BJ (cell line): ENCODE results near the gene RNF181. TPM values are rescaled to one million over a fixed set of nuclear protein-coding genes. Genes with fewer than 3 reads are reported as not detected.

Source experiments
- CTCF ChIA-PET: fragments of 350-600 bp; formaldehyde crosslinking; extraction: SDS; loops from one replicate; lab custom pipeline; 2021; ENCODE audit warnings: antibody characterized with exemption, inconsistent platforms; lab: Yijun Ruan, JAX
- POLR2A ChIA-PET: fragments of 300-600 bp; sonication (Branson Sonifier 250); formaldehyde crosslinking; extraction: SDS; loops from one replicate; lab custom pipeline; 2021; ENCODE audit warnings: antibody characterized with exemption; lab: Charles Lee
- DNase-seq: peaks from one replicate; pipeline ENCODE4 v3.0.0-alpha.2; 2011; ENCODE audit warnings: low read depth
- H3K27me3 ChIP-seq: 2 replicates; pipeline ENCODE4 v1.6.0; 2011; ENCODE audit warnings: low read length; ENCODE audit not compliant: control insufficient read depth, insufficient read depth
- H3K36me3 ChIP-seq: 2 replicates; pipeline ENCODE4 v1.5.1; 2011; ENCODE audit warnings: low read length; ENCODE audit not compliant: control insufficient read depth, insufficient read depth
- H3K4me3 ChIP-seq: 2 replicates; pipeline ENCODE4 v1.5.1; 2011; ENCODE audit warnings: low read depth, mild to moderate bottlenecking, control low read depth, low read length
- CTCF ChIP-seq: IDR thresholded peaks from 2 replicates; pipeline ENCODE4 v1.5.1; 2011; ENCODE audit warnings: low read depth, mild to moderate bottlenecking, control low read depth, inconsistent platforms, low read length, moderate library complexity; ENCODE audit not compliant: insufficient read depth
- polyA plus RNA-seq: library from polyadenylated mRNA; depleted of rRNA; stranded (reverse); fragments of >200 nt; gene quantifications from 2 replicates; pipeline ENCODE4 v1.2.3, GENCODE V29; 2011

RNF181 gene
- polyA plus RNA-seq, 1 experiment: 376 TPM

GRCh38 chr2:85551698-85552678, 43.6 kb upstream of the RNF181 start:
- ChIA-PET POLR2A (interaction anchor here (0.9 kb wide), 2 partner anchors 131 to 158 kb away, joined by 3 read pairs; no protein-coding TSS in a partner anchor), CTCF (interaction anchor here (0.6 to 19.5 kb wide), 23 partner anchors 8 to 242 kb away, joined by 3 to 460 read pairs (median 4); partner anchors contain the start of genes GGCX, MAT2A, RNF181 and SH2D6)
- peak; percentile 89 for TF ChIP-seq CTCF
- no peak for DNase-seq
- peaks cover 26% of the 10 kb centered on the region for H3K36me3 ChIP-seq
- no peak overlapping the region for H3K4me3 ChIP-seq
- H3K27me3 ChIP-seq: no peaks in the 10 kb centered on the region

- POLR2A ChIA-PET: interaction anchor here (0.7 kb wide), 1 partner anchor 132 kb away, joined by 5 read pairs; no protein-coding TSS in a partner anchor
- H3K27me3 ChIP-seq: no peaks in the 10 kb centered on the region
- CTCF ChIA-PET: interaction anchor here (1.1 to 19.5 kb wide), 6 partner anchors 13 to 253 kb away, joined by 3 to 460 read pairs (median 5); partner anchors contain the start of genes MAT2A and SH2D6
- H3K36me3 ChIP-seq: peaks cover 28% of the 10 kb centered on the region
- no peak for TF ChIP-seq CTCF
- H3K4me3 ChIP-seq: no peak overlapping the region
- no peak for DNase-seq
These were observed 42.4 kb upstream of the RNF181 start for GRCh38 chr2:85553184-85553583.

GRCh38 chr2:85554980-85555612, 40.4 kb upstream of the RNF181 start:
- no peak for DNase-seq
- Histone ChIP-seq H3K36me3 (peaks cover 29% of the 10 kb centered on the region), H3K27me3 (no peaks in the 10 kb centered on the region), H3K4me3 (no peak overlapping the region)
- ChIA-PET POLR2A (no interaction called here), CTCF (interaction anchor here (1.0 to 19.5 kb wide), 3 partner anchors 128 to 488 kb away, joined by 3 to 460 read pairs (median 4); partner anchors contain the start of gene SH2D6)
- TF ChIP-seq CTCF: no peak

- CTCF ChIA-PET: interaction anchor here (0.7 to 2.0 kb wide), 5 partner anchors 26 to 257 kb away, joined by 3 to 15 read pairs (median 3); no protein-coding TSS in a partner anchor
- DNase-seq: no peak
- TF ChIP-seq CTCF: no peak
These were observed 38.4 kb upstream of the RNF181 start for GRCh38 chr2:85557130-85557529.

More at GRCh38 chr2:85557130-85557529, 38.4 kb upstream of the RNF181 start:
- Histone ChIP-seq H3K4me3 (no peak overlapping the region), H3K27me3 (no peaks in the 10 kb centered on the region), H3K36me3 (peaks cover 19% of the 10 kb centered on the region)
- POLR2A ChIA-PET: no interaction called here
